Right renal pelvis (tissue), 4 donors: ENCODE results near the gene ZFR. TPM values are rescaled to one million over a fixed set of nuclear protein-coding genes. Genes with fewer than 3 reads are reported as not detected.

Source experiments
- polyA plus RNA-seq, 4 donors: library from polyadenylated mRNA; unstranded; fragments of 120-200 nt; gene quantifications; one replicate each; pipeline ENCODE4 v1.2.1, GENCODE V29; 2013; ENCODE audit not compliant: insufficient read length in 4 of 4

ZFR gene
- polyA plus RNA-seq, 4 donors: 106 to 123 (median 120) TPM

Other genes with a start within 250 kb of the ZFR start
- 10 to 100 TPM; 30.5 to 41.5 (median 37.1) TPM for gene MTMR12, start 131.8 kb downstream of the ZFR start, polyA plus RNA-seq
- gene SUB1, start 140.8 kb upstream of the ZFR start, polyA plus RNA-seq: 100 to 1,000 TPM; 346 to 403 (median 388) TPM